Activated CD4-positive, alpha-beta T cell treated with anti-CD3 and anti-CD28 coated beads, Interleukin-2, Interleukin-4, amounts not matched to agents 100 ng/mL and 50 ng/mL, durations not matched to agents 16 hours and 8 hours (primary cell): ENCODE measurements around the gene MSMB.

Source experiments
- DNase-seq: peaks from one replicate; pipeline ENCODE4 v3.0.0-alpha.2; 2020; ENCODE audit warnings: low spot score

The MSMB gene

DNA sequence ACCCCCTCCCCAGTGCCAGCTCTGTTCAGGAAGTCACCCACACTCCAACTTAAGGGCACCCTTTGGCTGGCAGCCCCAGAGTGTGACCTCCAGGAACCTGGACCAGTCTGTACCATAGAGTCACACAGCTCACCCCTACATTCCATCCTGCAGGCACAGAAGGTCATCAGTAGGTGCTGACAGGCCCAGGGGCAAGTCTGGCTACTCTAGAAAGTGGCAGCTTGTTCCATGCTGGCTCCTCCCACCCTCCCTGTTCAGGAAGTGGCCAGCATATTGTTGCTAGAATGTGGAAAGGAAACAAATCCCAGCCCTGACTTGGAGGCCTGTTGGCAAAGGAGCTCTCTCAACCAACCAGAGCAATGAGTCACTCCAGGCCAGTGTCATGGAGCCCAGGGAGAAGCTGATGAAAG, 12.5 kb downstream of the MSMB start:
- no peak for DNase-seq

DNA sequence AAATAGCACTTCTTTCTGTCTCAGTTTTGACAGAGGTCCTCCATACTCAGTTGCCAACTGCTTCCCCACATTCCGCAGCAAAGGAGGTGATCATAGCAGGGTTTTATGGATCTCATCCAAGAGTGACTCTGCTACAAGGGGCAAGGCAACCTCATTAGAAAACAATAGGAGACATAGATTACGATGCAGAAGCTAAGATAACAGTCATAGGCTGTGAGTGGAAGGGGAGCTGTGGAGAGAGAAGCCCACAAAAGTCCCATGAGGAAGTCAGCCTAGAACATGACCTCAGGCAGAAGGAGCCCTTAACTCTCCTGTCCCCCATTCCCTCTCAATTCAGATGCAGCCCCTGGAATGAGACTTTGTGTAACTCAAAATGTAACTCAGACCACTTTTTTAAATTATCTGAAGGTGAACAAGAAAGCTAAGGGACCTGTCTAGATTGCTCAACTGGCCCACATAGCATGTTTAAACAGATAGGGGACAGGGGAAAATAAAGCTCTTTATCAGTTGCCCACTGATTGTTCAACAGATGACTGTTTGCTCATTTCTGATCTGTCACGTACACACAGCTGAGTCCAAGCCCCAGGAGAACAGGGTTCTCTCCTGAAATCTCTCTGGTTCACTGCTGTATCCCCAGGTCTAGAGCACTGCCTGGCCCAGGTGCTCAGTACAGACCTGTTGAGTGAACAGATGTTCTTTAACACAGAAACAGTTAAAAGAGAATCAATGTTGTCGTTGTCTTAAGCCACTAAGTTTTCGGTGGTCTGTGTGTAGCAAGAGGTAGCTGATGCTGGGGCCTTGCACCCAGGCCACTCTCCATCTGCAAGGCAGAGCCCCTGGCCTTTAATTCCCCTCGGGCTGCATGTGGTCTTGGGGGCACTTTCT, 14.2 kb downstream of the MSMB start:
- no peak for DNase-seq

DNA sequence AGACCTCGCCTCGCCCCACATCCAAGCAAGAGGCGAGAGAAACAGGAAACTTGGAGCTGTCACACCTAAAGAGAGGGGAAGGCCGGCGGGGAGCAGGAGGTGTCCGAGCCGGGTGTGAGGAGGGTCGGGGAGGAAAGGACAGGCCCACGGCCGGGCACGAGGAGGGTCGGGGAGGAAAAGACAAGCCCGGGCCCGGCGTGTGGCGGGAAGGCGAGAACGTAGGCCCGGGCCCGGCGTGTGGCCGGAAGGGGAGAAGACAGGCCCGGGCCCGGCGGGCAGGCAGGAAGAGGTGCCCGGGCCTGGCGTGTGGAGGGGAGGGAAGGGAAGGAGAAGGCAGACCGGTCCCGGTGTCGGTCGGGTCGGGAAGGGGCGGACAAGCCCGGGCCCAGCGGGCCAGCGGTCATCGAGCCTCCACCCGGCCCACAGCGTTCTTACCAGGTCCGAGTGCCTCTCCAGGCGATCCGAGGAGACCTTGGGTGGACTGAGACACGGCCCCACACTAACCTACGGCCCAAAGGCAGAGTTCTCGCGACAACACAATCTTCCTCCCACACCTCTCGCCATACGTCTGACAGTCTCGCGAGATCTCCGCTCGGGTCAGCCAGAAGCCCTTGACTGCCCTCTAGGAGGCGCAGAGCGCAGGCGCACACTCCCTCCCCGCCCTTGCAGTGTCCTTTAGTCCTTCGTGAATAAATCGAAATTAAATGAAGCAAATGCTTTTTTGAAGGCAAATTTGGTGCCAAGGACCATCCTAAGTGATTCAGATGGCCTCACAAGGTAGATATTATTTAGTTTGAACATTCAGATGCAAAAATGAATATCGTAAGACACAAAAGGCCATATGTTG, 15.8 kb downstream of the MSMB start, which contains the start of gene NCOA4:
TSS of gene NCOA4 (minus strand) at position 533 of the 847 bp plus-strand sequence. CDS start 13,943 bp downstream, outside the sequence.
- DNase-seq = peak; percentile 97

DNA sequence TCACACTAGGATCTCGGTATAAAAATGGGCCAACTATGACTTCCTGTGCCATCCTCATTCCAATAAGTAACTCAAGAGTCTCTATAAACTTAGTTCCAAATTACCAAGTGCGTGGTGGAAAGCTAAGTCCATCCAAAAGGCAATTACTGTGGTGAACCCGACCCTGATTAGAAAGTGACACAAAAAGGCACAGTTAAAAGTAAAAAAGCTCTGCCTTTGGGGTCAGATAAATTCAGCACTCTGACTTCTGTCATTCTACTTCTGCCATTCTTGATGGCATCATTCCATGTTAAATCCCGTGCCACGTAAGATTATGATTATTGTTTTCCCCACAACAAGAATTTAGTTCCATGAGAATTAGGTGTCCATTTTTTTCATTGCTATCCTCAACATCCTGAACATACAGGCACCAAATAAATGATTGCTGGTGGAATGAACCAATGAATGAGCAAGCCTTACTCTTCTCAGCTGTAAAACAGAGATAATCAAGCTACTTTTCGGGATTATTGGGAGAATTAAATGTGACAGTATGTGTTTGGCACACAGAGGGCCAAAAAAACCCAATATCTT, 16.5 kb downstream of the MSMB start:
- no peak for DNase-seq

DNA sequence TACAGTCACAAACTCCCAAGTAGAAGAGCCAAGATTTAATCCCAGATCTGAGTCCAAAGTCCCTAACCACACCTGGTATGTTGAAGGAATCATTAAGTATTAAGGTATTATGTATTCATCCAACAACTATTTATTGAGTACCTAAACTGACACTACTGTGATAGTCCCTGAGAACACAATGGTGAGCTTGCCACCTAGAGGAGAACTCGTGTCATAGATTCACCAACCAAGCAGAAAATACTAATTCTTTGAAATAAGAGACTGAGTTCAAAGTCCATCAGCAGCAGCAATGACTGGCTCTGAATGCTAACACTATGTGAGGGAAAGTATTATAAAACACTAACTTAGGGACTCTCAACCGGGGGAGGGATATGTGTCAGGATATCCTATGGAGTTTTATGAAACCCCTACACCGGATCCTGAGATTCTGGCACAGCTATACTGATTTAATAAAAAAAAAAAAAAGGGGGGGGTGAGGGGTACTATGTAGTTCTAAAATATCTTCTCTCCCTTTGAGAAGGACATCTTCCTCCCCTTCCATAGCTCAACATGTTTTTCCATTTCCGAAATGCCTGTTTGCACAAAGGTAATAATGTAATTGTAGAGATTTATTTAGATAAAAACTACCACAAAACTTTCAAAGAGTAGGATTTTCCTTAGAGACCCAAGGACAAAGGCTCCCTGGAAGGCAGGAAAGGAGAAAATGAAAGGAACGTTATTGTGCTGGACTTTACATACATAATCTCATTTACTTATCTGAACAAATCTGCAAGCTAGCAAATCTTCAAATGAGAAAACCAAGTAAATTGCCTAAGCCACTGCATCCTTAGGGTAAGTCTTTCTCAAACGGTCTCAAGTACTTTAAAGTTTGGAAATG, 17.2 kb downstream of the MSMB start:
- DNase-seq = peak; percentile 66

DNA sequence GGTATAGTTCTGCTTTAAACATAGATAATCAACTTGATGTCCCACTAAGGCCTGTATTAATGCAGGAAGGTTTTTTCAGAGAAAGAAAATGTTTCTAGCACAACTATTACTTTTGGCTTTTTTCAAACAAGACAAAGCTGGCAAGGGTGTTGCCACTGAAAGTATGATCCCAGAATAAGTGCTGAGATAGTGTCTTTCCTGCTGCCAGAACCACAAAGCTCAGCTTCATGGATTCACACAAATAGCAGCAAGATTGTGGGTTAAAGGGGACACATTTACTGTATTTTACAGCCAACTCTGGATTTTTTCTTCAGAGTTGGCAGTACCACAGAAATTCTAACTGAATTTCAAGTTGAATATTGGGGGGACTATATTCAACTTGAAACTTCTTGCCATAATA, 20.0 kb downstream of the MSMB start:
- no peak for DNase-seq

DNA sequence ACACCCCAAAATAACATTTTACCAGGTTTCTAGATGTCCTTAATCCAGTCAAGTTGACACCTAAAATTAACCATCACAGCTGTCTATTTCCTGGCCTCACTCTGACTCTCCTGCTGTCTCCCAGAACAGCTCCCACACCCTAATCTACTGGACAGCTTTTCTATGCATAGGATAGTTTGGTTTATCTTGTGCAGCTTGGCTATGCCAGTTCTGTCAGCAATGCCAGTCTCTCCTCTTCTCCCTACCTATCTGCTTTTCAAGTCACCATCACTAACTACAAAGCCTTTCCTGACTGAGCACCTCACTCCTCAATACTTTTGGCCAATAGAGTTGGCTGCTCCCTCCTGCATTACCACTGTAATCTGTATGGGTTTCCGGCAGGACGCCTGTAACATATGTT, 20.7 kb downstream of the MSMB start:
- DNase-seq = no peak

DNA sequence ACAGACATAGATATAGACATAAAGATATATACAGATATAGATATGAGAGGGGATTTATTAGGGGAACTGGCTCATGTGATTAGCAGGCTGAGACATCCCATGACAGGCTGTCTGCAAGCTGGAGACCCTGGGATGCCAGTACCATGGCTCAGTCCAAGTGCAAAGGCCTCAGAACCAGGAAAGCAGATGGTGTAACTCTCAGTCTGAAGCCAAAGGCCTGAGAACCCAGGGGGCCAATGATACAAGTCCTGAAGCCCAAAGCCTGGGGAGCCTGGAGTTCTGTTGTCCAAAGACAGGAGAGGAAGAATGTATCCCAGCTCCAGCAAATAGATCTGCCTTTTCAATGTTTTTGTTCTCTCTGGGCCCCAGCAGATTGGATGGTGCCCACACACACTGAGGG, 21.1 kb downstream of the MSMB start:
- DNase-seq = no peak

DNA sequence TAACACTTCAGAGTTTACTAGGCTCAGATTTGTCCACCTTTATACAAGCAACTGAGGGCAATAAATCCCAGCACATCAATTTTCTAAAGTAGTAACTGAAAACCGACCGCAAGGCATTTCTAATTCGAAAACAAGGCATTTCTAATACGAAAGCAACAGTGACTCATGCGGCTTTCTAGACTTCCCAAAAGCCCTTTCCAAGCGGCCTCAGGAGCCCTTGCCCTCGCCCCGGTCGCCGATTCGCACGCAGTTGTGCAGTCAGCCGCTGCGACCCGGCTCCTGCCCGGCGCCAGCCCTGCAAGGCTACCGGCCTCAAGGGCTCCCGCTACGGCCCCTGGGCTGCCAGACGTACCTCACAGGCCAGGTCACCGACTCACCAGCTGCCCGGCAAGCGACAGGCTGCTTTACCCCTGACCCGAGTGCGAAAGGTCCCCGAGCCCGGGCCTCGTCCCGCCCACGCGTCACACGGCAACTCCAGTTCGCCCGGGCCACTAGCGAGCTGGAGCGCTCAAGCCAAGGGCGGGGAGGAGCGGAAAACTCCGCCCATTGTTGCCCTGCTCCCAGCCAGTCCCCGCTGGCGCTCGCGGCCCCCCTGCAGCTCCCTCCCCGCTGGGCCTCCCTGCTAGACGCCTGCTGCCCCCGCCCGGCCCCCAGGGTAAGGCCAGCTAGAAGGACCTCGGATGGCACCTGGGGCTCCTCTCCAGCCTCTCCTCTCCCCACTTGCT, 22.9 kb downstream of the MSMB start:
- DNase-seq = peak; percentile 83

DNA sequence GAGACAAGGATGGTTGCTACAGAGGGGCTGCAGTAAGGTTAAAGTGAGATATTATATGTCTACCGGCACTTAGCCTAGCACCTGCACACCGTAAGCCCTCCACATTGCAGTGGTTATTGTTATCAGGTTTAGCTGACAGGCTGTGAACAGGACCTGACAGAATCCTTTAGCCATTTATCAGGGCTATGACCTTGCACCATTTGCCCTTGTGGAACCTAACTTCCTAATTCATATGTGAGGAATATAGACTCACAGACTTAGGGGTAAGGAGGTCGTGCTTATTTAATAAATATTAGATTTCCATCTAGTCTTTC, 25.8 kb downstream of the MSMB start:
- DNase-seq = no peak

DNA sequence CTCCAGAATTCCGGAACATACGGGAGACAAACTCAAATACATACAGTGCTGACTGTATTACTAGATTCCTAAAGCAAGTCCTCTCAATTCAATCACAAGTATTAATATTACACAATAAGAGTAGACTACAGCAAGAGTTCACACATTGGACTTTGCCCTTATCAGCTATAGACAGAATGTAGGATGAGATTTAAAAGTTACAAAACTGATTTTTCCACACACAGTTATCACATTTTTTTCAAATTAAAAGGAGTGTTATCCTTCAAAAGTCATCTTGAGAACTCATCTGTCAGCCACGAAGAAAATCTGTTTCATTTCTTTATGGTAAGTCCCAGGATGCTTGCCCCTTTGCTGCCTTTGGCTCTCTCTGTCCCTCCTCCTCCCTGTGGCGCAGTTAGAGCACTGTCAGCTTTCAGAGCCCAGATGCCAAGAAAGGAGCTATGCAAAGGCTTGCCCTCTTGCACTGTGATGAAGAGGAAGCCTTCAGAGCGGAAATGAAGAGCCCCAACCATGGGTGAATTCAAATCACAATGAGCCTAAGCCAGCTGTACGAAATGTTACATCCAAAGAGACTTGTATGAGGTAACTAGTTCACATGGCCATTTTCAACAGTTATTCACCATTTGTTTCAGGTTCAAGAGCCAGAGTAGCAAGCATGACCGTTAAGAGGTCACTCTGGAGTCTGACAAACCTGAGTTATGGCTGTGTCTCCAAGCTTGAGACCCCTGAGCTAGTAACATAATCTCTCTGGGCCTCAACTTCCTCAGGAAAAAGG, 26.3 kb downstream of the MSMB start:
- DNase-seq = no peak

DNA sequence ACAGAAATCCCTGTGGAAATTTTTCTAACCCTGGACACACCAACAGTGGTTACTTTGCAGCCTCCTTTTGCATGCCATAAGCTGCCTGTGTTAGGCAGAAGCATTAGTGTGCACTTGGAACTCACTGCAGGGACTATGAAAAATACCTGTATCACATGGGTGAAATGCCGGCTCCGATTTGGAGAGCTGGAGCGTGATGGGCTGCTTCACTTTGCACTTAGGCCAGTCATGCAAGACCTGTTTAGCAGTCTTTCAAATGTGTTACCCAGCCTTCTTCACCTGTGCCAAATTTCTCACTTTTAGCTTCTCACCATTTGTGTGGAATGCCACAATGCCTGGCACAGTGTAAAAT, 26.9 kb downstream of the MSMB start:
- DNase-seq = no peak

DNA sequence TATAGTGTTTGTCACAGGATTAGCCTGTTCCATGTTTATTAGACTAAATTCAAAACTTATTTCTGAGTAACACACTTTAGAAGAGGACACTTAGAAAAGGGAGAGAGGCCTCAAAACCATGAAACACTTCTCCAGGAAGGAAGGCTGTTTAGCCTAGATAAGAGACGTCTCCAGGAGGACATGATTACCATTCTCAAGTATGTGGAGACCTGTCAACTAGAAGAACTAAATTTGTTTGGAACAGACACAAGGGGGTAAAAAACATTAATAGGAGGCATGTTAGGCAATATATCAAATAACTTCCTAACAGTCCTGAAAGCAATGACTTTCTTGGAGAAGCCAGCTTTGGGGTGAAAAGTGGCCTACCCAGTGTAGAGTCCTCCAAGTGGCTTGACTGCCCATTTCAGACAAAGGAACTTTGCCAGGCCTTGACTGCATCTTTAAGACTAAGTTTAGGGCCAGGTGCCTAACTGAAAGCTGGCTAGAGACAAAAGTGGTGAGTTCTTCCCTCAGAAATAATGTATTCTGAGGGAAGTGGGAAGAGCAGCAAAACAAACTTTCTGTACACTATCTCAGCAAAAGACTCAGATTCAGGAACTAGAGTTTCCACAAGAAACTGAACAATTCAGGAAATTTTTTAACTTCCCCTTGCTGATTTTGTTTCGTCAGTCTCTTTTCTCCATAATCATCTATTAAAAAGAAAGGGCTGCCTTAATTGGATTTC, 27.5 kb downstream of the MSMB start:
- DNase-seq = no peak

DNA sequence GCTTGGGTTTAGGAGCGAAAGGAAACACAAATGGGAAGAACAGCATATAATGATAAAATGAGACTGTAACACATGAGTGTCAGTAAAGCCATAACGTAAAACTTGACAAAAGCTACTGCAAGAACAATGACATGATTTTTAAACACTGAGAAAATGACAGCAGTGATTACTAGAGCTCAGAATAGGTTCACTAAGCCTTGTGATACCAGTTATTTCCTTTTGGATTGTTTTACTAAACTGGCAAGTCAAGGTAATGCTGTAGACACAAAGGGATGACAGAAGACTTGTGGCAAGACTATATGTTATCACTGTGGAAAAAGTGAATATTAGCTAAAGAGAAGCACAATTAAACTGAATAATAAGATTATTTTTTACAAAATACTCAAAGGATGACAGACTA, 28.3 kb downstream of the MSMB start:
- no peak for DNase-seq

DNA sequence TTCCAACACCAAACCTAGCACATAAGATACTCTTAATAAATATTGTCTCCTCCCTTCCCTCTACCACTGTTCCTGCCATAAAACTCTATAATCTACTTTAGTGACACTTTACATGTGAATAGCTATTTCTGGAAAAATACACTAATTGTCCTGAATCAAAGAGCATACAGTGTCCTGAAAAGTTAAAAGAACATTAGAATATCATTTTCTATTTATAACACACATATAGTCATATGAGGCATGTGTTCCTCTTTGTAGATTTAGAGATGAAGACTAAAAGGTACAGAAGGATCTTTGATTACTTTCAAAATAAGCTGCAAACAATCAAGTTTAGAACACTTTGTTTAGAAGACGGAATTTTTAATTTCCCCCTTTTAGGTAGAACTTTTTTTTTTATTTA, 29.3 kb downstream of the MSMB start:
- no peak for DNase-seq

DNA sequence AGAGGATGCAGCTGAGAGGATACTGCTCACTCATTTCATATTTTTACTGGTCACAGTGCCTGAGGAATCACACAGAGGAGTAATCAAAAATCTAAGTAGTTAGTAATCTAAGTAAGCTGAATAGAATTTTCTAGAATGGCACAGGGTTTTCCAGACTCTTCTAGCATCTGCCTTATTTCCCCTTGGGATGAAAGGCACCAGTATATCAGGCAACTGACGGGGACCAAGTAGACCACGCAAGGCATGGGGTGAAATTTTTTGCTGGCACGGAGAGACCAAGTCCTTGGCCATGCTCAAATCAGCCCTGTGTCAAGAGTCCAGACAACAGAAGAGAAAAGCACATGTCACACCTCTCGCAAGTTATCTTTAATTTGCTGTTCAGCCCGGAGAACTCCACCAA, 29.9 kb downstream of the MSMB start:
- no peak for DNase-seq

DNA sequence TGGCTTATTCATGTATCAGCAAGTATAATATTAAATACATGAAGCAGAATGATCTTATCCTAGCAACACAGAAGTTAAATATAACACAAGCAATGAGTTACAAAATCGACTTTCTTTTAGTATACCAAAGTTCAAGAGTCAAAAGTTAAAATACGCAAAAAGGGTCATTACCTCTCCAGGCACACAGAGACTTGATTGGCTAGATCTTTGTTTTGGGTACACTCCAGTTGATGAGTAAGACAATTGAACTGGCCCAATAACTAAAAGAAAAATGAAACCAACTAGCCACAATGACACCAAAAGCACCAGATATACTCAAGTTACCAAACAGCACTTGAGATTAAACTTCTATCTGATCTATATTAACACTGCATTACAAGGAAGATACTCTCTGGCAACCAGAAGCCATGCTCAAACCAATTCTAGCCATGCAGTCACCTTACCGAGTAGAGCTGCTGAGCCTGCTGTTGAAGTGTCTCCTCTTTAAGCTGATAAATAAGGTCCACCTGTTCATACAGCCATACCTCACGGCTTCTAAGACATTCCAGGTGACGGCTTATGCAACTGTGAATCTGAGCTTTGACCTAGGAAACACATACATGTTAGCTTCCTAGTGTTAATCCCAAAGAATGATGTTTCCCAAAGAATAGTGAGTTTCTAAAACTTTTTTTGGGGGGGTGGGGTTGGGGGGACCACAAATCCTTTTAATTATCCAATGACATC, 31.2 kb downstream of the MSMB start:
- no peak for DNase-seq

DNA sequence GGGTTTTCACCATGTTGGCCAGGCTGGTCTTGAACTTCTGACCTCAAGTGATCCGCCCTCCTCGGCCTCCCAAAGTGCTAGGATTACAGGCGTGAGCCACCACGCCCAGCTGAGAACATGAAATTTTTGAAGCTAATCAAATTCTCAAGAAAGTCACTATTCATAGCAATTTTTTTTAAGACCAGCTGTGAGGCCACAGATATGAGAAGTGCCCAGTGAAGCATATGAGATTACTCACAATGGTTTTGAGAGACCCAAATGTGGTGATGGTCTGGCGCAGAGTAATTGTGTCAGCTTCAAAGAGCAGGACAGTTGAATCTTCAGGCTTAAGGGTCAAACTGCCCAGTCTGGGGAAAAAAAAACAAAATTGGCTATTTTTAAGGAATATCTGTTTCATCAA, 31.9 kb downstream of the MSMB start:
- DNase-seq = no peak

DNA sequence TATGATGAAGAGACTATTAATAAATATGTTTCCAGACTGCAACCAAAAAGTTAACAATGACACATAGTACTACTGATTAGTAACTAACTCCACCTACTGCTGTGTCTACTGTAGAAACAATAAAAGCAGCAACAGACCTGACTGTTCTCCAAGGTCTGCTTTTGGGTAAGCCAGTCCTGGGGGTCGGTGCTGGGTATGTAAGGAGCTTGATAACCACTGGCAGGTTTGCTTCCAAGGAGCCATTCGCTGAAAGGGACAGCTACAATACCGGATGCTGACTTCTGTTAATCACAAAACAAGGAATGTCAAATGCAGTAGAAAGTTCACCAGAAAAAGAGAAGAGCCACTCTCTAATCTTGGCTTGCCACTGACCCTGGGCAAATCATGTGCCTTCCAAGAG, 33.3 kb downstream of the MSMB start:
- no peak for DNase-seq
